HG03442 (cell line): Measurements from ENCODE around the gene ADAMTS17.
"Not testable (repeated sequence)": the region's sequence is repeated elsewhere in the genome, so short reads cannot be mapped to it uniquely, and the experiment has no call there.

Experiments
- ATAC-seq: cut with Tn5 transposase; IDR thresholded peaks from one replicate; pipeline ENCODE4 v1.9.1; 2021; ENCODE audit warnings: mild to moderate bottlenecking, moderate library complexity; ENCODE audit not compliant: unreplicated experiment

ADAMTS17 gene

DNA sequence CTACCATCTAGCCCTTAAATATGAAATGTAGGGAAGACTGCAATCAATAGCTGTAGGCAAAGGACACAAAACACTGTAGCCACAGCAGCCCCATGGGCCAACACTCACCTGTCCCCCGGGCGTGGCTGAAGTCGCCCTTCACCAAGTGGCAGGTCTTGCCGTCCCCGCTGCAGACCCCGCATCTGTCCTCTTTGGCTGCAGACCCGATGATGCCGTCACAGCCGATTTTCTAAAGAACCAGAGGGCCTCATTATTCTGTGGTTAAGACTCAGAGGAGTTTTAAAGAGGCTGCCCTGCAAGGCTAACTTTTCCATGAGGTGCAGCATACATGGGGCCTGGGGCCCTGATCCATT is 245.6 kb downstream of the ADAMTS17 start:
- ATAC-seq = no peak

DNA sequence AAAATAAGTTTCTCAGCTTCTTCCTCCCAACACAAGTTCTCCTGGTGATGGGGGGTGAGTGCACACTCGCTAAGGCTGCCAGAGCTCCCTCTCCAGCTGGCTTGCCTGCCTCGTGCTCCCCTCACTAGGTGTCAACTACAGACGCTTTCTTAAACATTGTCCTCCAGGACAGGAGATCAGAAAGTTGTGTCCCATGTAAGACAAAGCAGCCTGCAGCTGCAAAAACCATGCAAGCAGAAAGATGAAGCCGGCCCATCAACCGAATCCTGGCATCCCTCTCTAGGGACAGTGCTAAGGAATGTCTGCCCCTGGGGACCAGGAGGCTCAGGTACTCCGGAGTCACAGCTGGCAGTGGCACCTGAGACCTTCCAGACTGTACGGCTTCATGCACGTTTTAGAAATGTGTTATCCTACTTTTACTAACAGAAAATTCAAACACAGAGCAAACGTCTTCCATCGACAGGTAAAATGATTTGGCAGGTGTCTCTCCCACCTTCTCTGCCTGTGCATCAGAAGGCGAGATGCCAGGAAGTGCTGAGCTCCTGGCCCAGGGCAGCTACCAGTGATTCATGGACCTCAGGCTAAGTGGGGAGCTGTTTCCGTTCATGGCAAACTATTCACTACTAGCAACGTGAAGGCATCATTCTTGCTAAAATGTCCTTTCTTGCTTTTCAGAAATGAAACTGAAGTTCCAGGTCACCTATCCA is 246.1 kb downstream of the ADAMTS17 start:
- ATAC-seq = no peak

GRCh38 chr15:100094127-100094510 is 247.7 kb downstream of the ADAMTS17 start:
- no peak for ATAC-seq

GRCh38 chr15:100093211-100094126 is 248.3 kb downstream of the ADAMTS17 start:
- ATAC-seq = no peak

DNA sequence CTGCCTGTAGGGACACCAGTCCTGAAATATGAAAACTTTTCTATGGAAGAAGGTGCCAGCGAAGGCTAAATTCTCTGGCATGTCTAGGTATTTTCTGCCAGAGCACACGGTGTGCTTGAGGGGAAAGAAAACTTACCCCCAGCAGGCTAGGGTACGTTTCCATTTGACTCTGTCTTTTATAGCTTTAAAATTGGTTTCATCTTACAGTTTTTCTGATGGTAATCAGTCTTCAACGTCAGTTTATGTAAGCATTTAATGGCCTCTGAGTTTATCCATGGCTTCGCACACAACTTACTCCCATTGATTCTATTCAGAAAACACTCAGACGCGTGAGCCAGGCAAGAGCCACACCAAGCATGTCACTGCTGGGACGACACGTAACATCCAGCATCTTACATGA is 249.7 kb downstream of the ADAMTS17 start:
- ATAC-seq = no peak

- no peak for ATAC-seq
Measured at GRCh38 chr15:100090411-100090810, 251.4 kb downstream of the ADAMTS17 start.

DNA sequence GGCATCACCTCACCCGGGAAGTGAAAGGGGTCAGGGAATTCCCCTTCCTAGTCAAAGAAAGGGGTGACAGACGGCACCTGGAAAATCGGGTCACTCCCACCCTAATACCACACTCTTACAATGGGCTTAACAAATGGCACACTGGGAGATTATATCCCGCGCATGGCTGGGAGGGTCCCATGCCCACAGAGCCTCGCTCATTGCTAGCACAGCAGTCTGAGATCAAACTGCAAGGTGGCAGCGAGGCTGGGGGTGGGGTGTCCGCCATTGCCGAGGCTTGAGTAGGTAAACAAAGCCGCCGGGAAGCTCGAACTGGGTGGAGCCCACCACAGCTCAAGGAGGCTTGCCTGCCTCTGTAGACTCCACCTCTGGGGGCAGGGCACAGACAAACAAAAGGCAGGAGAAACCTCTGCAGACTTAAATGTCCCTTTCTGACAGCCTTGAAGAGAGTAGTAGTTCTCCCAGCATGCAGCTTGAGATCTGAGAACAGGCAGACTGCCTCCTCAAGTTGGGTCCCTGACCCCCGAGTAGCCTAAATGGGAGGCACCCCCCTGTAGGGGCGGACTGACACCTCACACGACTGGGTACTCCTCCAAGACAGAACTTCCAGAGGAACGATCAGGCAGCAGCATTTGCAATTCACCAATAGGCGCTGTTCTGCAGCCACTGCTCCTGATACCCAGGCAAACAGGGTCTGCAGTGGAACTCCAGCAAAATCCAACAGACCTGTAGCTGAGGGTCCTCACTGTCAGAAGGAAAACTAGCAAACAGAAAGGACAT is 257.5 kb downstream of the ADAMTS17 start:
- ATAC-seq = not testable (repeated sequence)

DNA sequence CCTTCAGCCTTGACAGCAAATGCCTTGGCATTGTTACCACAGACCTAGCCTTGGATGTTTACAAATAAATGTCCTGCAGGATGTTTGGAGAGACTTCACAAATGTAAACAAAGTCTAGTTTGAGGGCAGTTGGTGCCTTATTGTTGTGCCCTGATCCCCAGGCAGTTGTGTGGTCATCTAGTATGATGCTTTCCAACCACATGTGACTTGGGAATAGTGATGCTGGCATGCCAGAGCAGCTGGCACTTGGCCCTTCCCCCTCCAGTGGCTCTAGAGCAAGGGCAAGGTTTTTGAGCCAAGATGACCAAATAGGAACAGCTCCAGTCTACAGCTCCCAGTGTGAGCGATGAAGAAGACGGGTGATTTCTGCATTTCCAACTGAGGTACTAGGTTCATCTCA is 258.2 kb downstream of the ADAMTS17 start:
- no peak for ATAC-seq

- ATAC-seq = no peak
Measured at GRCh38 chr15:100082761-100083402, 258.9 kb downstream of the ADAMTS17 start.

DNA sequence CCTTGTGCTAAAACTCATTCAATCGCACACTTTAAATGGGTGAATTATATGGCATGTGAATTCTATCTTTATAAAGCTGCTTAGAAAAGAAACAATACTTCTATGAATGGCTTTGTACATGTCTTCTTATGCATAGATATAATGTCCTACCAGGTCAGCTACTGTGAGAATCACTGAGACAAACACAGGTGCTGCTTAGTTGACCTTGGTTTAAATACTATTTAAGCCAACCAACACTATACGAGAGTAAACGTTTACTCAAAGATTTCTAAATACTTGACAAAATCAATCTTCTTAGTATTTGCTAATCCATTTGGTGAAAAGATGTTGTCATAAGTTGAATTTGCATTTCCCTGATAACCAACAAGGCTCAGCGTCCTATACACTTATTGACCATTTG is 260.3 kb downstream of the ADAMTS17 start:
- ATAC-seq = no peak

DNA sequence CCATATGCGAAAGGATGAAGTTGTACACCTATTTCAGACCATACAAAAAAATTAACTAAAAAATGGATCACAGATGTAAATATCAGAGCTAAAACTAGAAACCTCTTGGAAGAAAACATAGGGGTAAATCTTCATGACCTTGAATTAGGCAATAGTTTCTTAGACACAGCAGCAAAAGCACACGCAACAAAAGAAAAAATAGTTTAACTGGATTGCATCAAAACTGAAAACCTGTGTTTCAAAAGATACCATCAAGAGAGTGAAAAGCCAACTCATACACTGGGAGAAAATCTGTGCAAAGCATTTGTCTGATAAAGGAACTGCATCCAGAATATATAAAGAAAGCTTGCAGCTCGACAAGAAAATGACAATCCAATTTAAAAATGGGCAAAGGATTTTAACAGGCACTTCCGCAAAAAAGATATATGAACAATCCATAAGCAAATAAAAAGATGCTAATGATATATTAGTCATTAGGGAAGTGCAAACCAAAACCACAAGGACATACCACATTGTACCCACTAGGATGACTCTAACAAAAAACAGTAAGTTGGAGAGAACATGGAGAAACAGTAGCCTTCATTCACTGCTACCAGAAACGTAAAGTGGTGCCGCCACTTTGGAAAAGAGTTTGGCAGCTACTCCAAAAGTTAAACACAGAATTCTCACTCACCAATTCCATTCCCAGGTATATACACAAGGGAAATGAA is 263.1 kb downstream of the ADAMTS17 start:
- no peak for ATAC-seq

- ATAC-seq = no peak
Measured at GRCh38 chr15:100075229-100075628, 266.5 kb downstream of the ADAMTS17 start.

DNA sequence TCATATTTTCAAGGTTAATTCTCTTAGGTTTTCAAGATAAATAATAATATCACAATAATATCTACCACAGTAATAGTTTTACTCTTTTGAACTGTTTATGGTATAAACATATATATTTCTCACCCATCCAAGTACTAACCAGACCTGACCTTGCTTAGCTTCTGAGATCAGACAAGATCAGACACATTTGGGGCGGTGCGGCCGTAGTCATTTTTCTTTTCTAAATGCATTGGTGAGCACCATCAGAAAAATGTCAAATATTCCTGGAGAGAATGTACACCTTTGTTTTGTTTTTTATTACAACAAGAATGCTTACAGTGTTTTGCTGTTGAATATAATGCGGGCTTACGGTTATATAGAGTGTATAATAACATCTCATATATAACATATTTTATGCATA is 267.8 kb downstream of the ADAMTS17 start:
- ATAC-seq = no peak

DNA sequence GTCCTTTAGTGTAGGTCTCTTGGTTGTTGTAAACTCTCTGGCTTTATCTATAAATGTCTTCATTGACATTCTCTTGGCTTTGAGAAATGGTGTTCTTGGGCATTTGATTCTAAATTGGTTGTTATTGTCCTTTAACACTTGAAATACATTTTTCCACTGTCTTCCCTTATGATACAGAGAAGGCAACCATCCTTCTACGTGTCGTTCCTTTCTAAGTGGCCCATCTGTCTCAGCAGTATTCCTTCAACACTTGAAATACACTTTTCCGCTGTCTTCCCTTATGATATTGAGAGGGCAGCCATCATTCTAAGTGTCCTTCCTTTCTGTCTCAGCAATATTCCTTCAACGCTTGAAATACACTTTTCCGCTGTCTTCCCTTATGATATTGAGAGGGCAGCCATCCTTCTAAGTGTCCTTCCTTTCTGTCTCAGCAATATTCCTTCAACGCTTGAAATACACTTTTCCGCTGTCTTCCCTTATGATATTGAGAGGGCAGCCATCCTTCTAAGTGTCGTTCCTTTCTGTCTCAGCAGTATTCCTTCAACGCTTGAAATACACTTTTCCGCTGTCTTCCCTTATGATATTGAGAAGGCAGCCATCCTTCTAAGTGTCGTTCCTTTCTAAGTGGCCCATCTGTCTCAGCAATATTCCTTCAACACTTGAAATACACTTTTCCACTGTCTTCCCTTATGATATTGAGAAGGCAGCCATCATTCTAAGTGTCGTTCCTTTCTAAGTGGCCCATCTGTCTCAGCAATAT is 275.1 kb downstream of the ADAMTS17 start:
- not testable (repeated sequence) for ATAC-seq

DNA sequence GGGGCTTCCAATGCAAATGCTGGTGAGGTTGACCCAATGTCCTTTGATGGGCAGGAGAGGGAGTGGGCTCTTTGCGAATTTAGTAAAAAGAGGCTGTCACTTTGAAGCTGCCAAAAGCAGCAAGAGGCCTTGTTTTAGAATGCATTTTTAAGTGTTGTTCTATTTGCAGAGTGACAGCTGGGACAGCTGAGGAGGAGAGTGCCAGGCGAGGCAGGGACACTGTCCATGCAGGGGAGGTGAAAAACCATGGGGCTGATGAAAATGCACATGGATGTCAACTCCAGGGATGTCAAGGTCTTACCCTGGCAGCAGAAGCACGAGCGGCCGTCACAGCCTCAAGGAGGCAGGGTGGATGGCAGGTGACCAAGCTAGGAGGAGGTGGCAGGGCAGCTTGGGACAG is 279.8 kb downstream of the ADAMTS17 start:
- no peak for ATAC-seq

DNA sequence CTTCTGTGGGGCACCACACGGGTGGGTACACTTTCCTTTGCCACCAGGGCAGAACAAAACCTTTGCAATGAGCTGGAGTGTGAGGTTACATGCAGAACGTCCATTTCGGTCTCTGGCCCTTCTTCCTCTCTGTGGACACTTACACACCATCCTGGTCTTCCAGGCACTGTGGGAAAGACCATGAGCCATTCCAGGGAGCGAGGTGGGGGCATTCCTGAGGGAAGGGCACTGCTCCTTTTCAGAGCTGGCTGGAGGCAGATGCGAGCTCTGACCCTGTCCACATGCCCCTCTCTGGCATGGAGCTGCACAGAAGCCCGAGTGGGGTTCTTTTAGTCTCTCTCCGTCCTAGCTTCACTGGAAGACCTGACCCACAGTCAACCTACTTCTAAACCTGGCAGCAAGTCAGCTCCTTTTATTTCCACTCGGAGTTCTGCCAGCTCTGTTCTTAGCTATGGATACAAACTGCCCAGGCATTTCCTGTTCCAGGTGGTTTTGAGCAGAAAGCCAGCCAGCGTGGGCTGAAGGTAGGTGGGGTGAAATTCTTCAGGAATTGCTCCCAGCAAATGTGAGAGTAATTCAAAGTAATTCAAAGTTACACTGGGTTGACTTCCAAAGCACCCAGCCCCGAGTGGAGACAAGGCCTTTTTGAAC is 281.4 kb downstream of the ADAMTS17 start:
- ATAC-seq = no peak

DNA sequence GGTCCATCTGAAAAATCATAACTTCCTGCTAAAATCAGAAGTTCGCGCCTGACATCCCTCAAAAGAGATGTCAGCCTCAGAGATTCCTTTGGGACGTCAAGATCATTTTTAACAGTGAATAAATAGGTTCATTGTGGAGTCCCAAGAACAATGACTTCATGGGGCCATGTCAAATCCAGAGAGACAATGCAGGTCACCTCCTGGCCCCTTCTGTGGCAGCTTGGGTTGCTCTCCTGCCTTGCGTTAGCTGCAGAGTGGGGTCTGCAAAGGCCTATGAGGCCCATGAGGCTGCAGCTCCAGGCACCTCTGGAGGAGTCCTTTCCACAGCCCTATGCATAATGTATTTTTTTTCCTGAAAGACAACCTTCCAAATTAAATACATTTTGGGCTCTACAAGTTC is 282.3 kb downstream of the ADAMTS17 start:
- no peak for ATAC-seq

DNA sequence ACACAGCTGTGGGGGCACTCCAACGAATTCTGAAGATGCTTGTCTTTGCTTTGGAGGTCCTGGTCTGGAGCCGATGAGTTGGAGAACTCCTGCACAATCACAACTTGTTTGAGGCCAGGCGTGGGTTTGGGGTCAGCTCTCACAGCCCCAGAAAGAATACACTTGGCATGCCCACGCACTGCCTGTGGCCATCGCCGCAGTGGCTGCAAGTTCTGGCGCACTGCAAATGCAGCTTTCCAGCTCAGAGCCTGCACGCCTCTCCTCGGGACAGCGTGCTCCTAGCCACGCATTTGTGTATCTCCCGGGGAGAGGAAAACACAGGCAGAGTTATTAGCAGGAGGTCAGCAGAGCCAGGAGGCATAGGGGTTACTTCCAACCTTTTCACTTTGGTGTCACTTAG is 282.7 kb downstream of the ADAMTS17 start:
- no peak for ATAC-seq

DNA sequence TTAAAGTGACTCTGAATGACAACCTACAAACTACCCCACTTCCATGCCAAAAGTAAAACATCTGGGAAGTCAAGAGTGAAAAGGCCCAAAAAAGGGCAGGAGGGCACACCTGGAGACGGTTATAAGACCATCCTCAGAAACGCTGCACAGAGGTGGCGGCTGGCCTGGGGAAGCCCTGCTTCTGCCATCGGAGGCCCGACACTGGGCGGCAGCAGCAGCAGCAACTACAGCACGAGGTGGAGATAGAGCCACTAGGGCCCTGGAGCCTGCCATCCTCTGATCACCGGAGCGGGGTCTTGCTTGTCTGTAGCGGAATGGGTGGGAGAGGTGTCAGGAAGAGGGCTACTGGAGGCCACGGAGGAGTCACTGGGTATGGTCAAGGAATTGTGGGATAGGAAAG is 283.3 kb downstream of the ADAMTS17 start:
- no peak for ATAC-seq
